Measurements from ENCODE around the gene CACNA1H.
"Not testable (repeated sequence)": the region's sequence is repeated elsewhere in the genome, so short reads cannot be mapped to it uniquely, and the experiment has no call there.

CACNA1H gene

DNA sequence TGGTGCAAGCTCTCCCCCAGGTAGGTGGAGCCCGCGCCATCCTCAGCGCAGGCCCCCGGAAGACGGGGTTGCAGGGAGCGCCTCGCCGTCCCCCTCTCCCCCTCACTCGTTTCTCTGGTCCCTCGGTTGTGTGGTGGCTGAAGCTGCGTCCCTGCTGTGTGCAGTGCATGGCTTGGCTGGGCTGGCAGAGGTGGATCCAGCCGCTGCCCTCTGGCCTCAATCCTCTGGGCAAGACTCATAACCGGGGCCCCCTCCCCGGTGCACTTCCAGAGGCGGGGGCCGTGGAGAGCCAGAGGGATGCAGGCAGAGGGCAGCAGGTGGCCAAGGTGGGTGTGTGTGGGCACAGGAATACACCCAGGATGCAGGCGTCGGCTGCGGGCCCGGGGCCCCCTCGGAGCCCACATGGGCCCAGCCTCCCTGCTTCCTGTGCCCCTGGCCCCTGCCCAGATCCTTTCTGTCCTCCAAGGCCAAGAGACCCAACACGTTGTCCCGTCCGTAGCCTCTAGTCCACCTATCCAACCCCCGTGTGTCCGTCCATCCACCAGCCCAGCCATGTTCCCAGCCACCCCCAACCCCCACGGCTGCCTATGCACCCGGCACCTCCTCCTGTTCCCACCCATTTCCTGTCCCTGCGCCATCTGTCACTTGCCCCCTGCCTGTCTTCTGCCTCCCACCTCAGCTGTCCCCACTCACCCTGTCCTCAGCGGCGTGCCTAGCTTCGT is 62.8 kb downstream of the CACNA1H start:
- no peak for DNase-seq

DNA sequence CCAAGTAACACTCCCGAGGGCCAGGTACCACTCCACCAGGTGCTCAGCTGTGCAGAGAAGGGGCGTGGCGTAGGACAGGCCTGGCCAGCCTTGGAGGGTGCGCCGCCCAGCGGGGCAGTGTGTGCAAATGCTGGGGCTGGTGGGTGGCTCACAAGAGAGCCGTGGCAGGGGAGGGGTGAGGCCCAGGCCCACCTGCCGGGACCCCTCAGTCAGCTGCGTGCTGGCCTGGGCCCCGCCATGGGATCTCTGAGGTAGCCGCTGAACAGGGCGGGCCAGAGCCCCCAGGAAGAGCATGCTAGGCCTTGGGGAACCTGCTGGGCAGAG is 63.4 kb downstream of the CACNA1H start:
- DNase-seq = no peak

DNA sequence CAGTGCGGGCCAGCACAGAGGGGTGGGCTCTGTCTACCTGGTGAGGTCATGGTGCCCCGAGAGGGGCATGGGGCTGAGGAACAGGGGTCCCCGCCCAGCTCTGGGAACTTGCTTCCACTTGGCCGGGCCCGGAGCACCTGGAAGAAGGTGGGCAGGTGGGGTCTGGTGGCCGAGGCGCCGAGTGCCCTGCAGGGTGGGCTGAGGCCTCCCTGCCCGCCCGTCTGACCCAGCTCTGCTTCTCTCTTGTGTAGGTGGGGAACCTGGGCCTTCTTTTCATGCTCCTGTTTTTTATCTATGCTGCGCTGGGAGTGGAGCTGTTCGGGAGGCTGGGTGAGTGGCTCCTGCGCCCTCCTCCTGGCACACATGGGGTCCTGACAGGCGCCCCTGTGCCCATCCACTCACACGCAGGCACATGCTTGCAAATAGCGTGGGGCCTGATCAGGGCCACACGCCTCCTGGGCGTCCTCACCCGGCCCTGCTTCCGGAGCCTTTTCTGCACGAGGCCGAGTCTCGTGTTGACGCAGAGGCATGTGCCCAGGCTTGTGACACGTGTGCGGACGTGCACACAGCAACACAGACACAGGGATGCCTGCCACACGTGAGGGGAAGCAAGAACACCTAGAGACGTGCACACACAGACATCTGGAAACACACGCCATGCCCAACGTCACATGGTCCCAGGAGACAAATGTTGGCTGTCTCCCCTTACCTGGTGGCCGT is 63.9 kb downstream of the CACNA1H start:
- no peak for DNase-seq

DNA sequence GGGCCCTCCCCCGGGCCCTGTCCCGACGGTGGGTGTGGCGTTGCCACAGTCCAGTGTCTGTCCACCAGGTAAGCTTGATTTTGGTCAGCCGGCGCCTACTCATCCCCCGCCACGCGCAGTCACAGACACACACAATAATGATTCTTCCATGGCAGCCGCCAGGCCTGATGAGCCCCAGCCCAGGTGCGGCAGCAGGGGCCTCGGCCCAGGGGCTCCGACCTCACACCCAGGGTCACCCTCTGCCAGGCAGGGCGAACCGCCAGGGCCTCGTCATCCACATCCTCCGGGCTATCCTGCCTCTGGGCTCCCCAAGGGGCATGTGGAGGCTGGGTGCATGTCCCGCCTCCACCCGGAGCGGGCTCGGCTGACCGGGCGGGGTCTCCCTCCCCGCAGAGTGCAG is 64.6 kb downstream of the CACNA1H start:
- no peak for DNase-seq

DNA sequence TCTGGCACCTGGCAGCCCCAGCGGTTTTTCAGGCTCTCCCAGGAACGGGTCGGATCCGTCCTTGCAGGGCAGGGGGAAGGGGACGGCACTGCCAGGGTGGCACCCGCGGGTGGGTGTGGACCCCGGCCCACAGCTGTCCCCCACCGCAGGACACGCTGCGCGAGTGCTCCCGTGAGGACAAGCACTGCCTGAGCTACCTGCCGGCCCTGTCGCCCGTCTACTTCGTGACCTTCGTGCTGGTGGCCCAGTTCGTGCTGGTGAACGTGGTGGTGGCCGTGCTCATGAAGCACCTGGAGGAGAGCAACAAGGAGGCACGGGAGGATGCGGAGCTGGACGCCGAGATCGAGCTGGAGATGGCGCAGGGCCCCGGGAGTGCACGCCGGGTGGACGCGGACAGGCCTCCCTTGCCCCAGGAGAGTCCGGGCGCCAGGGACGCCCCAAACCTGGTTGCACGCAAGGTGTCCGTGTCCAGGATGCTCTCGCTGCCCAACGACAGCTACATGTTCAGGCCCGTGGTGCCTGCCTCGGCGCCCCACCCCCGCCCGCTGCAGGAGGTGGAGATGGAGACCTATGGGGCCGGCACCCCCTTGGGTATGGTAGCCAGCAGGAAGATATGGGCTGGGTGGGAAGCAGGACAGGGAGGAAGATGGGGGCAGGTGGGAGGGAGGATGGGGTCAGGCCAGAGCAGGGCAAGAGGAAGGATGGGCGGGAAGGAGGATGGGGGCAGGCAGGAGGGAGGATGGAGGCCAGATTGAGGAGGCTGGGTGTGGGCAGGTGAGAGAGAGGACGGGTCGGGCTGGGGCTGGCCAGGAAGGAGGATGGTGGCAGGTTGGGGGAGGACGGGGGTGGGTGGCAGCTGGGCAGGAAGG is 65.4 kb downstream of the CACNA1H start:
- no peak for DNase-seq

DNA sequence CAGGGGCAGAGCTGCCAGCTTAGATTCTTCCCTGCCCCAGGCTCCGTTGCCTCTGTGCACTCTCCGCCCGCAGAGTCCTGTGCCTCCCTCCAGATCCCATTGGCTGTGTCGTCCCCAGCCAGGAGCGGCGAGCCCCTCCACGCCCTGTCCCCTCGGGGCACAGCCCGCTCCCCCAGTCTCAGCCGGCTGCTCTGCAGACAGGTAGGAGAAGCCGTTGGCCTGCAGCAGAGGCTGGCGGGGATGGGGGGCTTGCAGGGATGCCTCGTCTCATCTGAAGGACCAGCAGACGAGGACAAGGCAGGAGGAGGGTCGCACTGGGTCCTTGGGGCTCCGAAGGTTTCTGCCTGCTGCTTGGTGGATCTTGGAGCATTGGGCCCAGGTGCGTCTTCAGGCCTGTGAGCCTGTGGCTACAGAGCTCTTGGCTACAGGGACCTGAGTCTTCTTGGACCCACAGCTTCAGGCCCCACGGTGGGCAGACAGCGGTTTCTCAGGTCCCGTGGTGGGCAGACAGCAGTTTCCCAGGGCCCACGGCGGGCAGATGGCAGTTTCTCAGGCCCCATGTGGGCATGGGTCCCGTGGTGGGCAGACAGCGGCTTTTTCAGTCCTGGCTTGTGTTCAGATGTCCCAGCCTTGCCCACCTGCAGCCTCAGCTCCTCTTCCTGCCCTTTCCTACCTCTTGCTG is 66.2 kb downstream of the CACNA1H start:
- DNase-seq = no peak

DNA sequence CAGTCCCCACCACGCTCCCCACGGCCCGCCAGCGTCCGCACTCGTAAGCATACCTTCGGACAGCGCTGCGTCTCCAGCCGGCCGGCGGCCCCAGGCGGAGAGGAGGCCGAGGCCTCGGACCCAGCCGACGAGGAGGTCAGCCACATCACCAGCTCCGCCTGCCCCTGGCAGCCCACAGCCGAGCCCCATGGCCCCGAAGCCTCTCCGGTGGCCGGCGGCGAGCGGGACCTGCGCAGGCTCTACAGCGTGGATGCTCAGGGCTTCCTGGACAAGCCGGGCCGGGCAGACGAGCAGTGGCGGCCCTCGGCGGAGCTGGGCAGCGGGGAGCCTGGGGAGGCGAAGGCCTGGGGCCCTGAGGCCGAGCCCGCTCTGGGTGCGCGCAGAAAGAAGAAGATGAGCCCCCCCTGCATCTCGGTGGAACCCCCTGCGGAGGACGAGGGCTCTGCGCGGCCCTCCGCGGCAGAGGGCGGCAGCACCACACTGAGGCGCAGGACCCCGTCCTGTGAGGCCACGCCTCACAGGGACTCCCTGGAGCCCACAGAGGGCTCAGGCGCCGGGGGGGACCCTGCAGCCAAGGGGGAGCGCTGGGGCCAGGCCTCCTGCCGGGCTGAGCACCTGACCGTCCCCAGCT is 67.3 kb downstream of the CACNA1H start:
- DNase-seq = no peak

DNA sequence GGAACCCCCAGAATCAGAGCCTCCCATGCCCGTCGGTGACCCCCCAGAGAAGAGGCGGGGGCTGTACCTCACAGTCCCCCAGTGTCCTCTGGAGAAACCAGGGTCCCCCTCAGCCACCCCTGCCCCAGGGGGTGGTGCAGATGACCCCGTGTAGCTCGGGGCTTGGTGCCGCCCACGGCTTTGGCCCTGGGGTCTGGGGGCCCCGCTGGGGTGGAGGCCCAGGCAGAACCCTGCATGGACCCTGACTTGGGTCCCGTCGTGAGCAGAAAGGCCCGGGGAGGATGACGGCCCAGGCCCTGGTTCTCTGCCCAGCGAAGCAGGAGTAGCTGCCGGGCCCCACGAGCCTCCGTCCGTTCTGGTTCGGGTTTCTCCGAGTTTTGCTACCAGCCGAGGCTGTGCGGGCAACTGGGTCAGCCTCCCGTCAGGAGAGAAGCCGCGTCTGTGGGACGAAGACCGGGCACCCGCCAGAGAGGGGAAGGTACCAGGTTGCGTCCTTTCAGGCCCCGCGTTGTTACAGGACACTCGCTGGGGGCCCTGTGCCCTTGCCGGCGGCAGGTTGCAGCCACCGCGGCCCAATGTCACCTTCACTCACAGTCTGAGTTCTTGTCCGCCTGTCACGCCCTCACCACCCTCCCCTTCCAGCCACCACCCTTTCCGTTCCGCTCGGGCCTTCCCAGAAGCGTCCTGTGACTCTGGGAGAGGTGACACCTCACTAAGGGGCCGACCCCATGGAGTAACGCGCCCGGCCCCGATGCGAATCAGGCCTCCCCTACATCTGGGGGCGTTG is 68.1 kb downstream of the CACNA1H start:
- DNase-seq = no peak

DNA sequence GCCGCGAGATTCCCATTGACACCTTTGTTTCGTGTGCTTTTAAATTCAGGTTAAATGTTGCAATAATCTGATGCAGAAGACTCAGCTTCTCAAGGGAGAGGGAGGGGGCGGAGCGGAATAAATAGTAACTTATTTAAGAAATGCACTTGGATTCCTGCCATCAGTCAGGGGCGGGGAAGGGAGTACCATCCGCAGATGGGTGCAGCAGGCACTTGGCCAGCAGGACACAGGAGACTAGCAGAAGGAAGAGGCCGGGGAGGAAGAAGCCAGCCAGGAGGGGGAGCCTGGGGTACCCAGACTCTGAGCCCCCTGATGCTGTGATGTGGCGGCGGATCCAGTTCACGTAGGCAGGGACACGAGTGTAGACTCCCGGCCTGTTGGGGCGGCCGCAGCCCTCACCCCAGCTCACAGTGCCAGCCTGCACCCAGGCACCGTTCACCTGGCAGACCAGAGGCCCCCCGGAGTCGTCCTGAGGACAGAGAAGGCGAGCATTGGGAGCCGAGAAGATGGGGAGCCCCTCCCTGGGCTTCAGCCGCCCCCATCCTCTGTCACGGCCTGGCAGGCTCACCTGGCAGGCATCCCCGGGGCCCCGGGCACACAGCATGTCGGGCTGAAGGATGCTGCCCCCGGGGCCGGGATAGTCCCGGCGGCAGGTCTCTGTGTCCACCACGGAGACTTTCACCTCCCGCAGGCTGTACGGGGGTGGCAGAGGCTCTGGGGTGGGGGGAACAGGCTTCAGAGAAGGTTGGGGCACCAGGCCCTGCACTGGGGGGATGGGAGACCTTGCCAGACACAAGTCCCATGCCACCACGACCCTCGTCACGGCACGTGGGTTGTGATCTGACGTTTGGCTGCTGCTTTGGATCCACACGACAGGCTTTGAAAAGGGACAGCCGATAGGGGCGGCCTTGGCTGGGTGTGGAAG is 69.0 kb downstream of the CACNA1H start:
- DNase-seq = no peak

DNA sequence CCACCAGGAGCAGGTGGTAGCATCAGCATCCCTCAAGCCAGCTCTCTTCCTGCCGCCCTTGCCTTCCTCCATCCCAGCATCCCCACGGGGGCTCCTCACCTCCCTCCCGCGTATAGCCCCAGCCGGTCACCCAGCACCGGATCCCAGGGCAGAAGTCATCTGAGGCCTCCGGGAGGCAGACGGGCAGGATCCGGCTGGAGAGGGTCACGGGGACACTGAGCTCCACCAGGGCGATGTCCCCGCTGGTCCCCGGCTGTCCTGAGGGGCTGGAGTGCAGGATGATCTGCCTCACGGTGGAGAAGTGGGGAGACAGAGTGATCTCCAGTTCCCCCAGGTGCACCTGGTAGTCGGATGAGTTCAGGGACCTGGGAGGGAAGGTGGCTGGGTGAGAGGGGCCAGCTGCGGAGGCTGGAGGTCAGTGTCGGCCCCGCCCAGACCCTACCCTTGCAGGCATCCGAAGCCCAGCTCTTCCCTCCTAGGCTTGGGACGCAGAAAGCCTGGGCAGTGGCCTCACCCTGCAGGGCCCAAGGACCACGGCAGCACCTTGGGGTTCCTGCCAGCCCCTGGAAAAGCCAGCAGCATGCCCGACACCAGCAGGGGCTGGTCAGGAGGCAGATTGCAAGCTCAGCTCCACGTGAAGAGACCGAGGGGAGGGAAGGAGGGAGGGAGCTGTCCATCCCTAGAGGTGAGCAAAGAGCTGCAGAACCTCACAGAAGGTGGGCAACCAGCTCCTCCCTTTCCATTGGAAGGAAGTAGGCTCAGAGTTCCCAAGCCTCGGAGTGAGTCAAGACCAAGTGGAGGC is 69.8 kb downstream of the CACNA1H start:
- no peak for DNase-seq

DNA sequence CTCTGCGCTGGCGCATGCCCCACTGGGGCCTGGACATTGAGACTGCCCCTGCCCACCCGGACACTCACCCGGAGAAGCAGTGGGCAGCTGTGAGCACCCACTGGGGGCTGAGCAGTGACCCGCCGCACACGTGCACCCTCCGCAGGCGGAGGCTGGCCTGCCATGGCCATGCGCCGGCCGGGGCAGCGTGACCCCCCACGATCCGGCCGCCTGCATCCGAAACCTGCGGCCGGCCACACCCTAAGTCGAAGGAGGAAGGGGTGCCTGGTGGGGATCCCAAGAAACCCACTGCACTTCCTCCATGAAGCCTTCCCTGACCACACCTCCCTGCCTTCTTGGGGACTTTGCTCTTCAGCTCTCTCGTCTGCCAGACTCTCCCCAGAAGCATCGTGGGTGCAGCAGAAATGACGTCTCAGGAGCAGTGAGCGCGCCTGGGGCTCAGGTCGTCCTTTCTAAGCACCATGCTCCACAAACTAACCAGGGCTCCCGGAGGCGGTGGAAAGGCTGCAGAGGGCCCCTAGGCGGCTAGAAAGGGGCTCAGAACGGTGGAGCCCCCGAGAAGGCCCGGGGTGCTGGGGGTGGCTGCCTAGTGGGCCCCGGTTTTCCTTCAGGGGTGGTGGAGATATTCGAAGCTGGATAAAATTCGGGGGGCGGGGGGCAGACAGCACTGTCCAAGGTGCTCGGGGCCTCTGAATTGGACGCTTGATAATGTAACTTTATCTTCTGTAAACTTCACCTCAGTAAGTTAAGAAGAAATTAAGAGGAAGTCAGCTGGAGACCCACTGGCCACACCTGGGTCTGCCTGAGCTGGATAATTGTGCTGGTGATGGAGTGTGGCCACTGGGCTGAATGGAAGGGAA is 70.7 kb downstream of the CACNA1H start:
- no peak for DNase-seq

DNA sequence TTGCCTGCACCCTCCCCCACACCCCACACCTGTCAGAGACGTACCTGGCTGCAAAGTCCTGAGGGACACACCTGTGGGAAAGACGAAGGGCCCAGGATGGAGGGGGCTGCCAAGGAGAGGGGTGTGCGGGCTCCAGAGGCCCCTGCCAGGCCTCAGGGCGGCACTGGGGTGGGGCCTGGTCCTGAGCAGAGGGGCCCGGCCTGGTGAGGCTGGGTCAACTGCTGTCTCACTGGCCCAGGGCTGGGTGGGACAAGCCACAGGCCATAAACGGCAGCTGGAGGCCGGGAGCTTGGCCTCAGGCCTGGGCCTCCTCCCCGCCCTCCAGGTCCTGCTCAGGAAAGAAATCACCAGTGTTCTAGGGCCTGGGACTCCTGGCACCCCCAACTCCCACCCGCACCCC is 71.7 kb downstream of the CACNA1H start:
- no peak for DNase-seq

DNA sequence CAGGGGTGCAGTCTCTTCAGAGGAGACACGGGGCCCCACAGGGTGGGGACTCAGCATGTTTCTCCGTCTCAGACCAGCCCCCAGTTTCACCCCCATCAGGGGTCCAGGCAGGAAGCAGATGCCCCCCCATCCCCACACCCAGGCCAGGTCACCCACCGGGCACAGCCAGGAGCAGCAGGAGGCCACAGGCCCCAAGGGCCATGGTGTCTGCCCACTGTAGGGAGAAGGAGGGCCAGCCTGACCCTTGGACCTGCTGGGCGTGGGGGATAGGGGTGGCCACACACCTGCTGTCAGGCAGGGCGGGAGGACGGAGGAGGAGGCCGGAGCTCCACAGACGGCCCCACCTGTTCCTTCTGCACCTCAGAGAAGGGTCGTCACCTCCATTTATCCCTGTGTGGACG is 72.1 kb downstream of the CACNA1H start, which contains the start of gene TPSG1:
Gene TPSG1, minus strand, starts transcription at position 218 of the 401 bp plus-strand sequence. Its CDS starts 16 bp downstream, at position 202.
- no peak for DNase-seq

DNA sequence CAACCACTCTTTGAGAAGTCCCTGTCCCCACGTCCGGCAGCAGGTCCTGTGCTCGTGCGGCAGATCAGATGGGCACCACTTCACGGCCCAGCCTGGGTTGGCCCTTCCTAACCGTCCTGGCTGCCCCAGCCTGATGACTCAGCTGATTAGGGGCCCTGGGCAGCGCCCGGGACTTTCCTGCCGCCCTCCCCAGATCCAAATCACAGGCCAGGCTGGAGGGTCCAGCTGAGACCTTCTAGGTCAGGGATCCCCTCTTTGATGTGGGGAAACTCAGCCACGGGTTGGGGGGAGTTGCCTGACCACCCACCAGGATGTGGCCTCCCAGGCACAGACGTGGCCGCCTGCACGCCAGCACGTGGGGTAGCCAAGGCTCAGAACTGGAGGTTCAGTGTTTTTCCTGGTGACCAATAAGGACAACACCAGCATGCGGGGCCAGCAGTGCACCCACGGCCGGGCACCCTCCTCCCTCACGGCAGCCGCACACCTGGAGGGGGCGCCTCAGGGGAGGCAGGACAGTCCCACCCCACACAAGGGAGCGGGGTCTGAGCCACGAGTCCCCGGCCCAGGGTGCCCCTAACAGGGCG is 72.9 kb downstream of the CACNA1H start:
- not testable (repeated sequence) for DNase-seq

DNA sequence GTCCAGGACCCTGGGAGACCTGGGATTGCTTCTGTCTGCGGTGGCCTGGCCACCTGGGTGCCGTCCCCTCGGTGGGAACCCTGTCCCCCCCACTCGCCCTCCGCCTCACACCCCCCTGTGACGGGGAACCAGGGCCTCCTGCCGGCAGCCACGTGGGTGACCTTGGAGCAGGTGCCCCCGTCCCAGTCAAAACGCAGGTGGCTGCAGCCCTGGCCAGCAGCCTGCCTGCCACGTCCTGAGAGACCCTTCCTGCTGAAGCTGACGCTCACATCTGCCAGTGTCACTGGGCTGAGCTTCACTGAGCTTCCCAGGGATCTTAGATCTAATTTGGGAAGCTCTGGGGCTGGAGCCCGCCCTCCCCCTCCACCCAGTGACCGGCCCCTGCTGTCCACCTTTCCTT is 73.8 kb downstream of the CACNA1H start:
- DNase-seq = not testable (repeated sequence)

DNA sequence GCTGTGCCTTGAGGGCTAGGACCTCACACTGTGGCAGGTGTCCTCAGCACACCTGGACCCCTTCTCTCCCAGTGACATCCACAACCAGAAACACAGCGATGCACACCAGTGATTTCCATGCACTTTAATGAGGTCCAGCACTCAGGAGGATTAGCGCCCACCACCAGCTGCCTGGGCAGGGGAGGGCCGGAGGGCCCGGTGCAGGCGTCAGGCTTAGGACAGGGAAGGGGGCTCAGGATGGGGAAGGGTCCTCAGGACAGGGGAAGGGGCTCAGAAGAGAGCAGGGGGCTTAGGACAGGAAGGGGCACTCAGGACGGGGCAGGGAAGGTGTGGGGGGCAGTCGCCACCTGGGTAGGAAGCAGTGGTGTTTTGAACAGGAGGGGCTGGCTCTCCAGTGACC is 75.3 kb downstream of the CACNA1H start:
- DNase-seq = not testable (repeated sequence)

DNA sequence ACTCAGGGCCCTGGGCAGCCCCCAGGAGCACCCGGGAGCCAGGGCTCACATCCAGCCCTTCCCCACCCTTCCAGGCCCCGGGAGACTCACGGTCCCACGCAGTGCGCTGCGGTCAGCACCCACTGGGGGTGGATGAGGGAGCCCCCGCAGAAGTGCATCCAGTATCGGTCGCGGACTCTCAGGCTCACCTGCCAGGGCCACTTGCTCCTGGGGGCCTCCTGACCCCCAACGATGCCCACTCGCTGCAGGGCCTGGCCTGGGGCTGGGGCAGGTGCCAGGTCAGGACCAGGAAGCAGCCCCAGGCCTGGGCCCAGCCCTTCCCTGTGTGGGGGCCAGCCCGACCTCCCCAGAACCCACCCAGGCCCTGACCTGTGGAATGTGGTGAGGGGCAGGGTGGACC is 76.6 kb downstream of the CACNA1H start:
- not testable (repeated sequence) for DNase-seq

DNA sequence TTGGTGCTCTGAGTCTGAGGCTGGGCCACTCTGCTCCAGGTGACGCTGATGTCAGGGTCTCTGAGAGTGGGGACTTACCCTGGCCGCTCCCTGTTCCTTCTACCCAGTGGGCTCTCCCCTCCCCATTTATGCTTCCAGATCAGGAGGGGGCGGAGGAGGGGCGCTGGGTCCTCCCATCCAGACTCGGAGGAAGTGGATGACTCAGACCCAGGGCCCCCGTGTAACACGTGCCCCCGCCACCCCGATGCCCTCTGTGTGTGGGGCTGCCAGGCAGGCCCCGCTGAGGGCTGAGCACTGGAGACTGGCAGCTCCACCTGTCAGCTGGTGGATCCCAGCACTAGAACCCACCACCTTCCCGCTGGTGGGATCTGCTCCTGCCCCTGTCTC is 77.2 kb downstream of the CACNA1H start, which contains the start of gene TPSB2:
Gene TPSB2, minus strand, starts transcription at position 101 of the 387 bp plus-strand sequence. CDS start 233 bp downstream, outside the sequence.
- not testable (repeated sequence) for DNase-seq

Measured in SHP77 treated with DMSO at 0.1 percent for 48 hours (cell line).